GM19043 (cell line): Measurements from ENCODE around the gene KRTAP4-1.
"Not testable (repeated sequence)": the region's sequence is repeated elsewhere in the genome, so short reads cannot be mapped to it uniquely, and the experiment has no call there.

ENCODE experiments used
- ATAC-seq: cut with Tn5 transposase; IDR thresholded peaks from one replicate; pipeline ENCODE4 v1.9.1; 2021; ENCODE audit warnings: low read depth; ENCODE audit not compliant: unreplicated experiment

The KRTAP4-1 gene

GRCh38 chr17:41184480-41184961, at the start of gene KRTAP4-1:
Gene KRTAP4-1 (minus strand): TSS chr17:41184911. CDS start chr17:41184854, 57 bp downstream.
- no peak for ATAC-seq

DNA sequence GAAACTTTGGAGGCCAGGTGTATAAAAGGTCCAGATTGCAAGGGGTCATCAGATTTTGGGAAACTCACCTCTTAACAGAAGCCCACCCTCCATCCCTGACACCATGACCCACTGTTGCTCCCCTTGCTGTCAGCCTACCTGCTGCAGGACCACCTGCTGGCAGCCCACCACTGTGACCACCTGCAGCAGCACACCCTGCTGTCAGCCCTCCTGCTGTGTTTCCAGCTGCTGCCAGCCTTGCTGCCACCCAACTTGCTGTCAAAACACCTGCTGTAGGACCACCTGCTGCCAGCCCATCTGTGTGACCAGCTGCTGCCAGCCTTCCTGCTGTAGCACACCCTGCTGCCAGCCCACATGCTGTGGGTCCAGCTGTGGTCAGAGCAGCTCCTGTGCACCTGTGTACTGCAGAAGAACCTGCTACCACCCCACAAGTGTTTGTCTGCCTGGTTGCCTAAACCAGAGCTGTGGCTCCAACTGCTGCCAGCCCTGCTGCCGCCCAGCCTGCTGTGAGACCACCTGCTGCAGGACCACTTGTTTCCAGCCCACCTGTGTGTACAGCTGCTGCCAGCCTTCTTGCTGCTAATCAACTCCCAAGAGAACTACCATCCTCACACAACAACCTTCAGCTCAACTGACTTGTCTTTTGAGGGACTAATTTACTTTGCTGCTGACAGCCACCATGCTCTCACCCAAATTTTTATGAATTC, 47.8 kb upstream of the KRTAP4-1 start, which contains the start of gene KRTAP9-3:
KRTAP9-3 (plus strand) TSS at position 51 of the 707 bp plus-strand sequence; CDS start at position 104, 53 bp downstream.
- ATAC-seq = not testable (repeated sequence)

GRCh38 chr17:41231731-41232130, 47.0 kb upstream of the KRTAP4-1 start:
- ATAC-seq = no peak

DNA sequence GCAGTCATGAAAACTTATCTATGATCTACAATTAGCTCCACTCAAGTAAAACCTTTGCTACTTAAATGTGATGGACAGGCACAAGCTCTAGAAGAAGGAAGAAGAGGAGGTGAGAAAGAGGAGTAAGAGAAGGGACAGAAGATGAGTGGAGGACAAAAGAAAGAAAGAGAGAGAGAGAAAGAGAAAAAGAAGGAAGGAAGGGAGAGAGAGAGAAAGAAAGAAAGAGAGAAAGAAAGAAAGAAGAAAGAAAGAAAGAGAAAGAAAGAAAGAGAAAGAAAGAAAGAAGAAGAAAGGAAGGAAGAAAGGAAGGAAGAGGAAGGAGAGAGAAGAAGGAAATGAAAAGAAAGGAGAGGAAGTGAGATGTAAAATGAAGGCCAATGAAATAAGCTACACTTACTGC, 45.4 kb upstream of the KRTAP4-1 start:
- no peak for ATAC-seq

DNA sequence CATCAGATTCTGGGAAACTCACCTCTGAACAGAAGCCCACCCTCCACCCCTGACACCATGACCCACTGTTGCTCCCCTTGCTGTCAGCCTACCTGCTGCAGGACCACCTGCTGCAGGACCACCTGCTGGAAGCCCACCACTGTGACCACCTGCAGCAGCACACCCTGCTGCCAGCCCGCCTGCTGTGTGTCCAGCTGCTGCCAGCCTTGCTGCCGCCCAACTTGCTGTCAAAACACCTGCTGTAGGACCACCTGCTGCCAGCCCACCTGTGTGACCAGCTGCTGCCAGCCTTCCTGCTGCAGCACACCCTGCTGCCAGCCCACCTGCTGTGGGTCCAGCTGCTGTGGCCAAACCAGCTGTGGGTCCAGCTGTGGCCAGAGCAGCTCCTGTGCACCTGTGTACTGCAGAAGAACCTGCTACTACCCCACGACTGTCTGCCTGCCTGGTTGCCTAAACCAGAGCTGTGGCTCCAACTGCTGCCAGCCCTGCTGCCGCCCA, 41.9 kb upstream of the KRTAP4-1 start, which contains the start of gene KRTAP9-2:
KRTAP9-2 (plus strand) TSS at position 51 of the 498 bp plus-strand sequence; CDS start at position 58, 7 bp downstream.
- ATAC-seq = not testable (repeated sequence)

GRCh38 chr17:41226051-41226450, 41.3 kb upstream of the KRTAP4-1 start:
- ATAC-seq = no peak

DNA sequence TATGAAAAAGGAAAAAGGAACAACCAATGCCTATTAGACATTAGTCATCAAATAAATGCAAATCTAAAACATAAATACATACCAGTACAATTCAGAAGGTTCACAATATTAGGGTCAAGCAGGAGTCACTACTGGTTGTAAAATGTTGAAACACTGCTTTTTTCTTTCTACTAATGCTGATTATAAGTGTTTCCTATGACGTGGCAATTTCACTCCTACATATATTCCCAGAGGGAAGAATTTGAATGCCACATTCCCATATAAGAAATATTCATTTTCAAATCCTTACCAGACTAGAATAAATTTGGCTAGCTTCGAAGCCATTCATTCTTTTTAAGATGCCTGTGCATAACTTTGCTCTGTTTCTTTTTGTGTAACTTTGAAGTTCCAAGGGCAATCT, 39.1 kb upstream of the KRTAP4-1 start:
- ATAC-seq = no peak

DNA sequence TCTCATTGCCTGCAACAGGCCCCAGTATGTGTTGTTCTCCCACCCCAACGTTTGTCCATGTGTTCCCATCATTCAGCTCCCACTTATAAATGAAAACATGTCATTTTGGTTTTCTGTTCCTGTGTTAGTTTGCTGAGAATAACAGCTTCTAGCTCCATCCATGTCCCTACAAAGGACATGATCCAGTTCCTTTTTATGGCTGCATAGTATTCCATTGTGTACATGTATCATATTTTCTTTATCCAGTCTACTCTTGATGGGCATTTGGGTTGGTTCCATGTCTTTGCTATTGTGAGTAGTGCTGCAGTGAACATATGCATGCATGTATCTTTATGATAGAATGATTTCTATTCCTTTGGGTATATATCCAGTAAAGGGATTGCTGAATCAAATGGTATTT, 31.0 kb upstream of the KRTAP4-1 start:
- ATAC-seq = no peak

DNA sequence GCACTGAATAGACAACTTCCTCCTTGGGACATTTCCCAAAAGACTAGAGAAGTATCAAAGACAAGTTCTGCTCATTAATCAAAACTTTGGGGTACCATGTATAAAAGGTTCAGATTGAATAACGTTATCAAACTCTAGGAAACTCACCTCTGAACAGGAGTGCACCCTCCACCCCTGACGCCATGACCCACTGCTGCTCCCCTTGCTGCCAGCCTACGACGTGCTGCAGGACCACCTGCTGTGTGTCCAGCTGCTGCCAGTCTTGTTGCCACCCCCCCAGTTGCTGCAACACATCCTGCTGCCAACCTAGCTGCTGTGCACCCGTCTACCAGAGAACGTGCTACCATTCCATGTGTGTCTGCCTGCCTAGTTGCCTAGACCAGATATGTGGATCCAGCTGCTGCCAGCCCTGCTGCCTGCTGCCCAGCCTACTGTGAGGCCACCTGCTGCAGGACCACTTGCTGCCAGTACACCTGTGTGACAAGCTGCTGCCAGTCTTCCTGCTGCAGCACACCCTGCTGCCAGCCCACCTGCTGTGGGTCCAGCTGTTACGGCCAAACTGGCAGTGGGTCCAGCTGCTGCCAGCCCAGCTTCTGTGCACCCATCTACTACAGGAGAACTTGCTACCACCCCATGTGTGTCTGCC, 27.9 kb upstream of the KRTAP4-1 start:
- no peak for ATAC-seq

GRCh38 chr17:41211845-41212466, 27.2 kb upstream of the KRTAP4-1 start:
- no peak for ATAC-seq

GRCh38 chr17:41199421-41200078, 14.8 kb upstream of the KRTAP4-1 start:
- ATAC-seq = no peak

DNA sequence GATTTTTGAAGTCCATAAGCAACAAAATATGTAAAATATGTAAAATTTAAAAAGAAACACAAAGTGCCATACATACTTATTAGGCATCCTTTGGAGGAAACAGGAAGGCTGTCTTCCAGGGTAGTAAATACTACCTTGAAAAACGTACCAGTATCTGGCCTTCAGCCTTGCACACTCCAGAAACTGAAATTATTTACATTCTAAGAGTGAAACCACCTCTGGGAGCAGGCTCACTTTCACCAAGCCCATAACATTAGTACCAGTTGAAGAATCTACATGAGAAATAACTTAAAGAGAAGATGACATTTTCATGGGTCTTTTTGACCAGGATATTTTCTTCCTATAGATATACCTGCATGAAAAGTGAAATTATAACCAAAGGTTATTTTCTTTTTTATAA, 11.4 kb upstream of the KRTAP4-1 start:
- no peak for ATAC-seq

- no peak for ATAC-seq
These were observed 5.6 kb upstream of the KRTAP4-1 start for GRCh38 chr17:41190328-41190727.

DNA sequence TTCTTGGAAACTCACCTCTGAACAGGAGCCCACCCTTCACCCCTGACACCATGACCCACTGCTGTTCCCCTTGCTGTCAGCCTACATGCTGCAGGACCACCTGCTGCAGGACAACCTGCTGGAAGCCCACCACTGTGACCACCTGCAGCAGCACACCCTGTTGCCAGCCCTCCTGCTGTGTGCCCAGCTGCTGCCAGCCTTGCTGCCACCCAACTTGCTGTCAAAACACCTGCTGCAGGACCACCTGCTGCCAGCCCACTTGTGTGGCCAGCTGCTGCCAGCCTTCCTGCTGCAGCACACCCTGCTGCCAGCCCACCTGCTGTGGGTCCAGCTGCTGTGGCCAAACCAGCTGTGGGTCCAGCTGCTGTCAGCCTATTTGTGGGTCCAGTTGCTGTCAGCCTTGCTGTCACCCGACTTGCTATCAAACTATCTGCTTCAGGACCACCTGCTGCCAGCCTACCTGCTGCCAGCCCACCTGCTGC, 5.2 kb upstream of the KRTAP4-1 start, which contains the start of gene KRTAP9-1:
KRTAP9-1 (plus strand) TSS at position 51 of the 482 bp plus-strand sequence; CDS start at position 51, 0 bp downstream.
- ATAC-seq = not testable (repeated sequence)

DNA sequence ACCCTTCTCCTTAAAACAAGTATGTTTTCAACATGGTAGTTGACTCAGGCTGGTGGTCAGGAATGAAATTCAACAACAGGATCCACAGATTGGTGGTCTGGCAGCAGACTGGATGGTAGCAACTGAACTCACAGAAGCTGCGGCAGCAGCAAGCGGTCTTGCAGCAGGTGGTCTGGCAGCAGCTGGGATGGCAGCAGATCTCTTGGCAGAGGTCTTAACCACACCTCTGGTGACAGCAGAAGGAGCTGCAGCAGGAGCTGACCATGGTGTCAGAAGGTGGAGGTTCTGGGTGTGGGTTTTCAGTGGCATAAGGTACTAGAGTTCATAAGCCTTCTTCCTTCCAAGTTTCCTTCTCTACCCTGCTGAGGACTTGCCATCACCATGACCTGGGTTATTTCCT, 2.2 kb upstream of the KRTAP4-1 start:
- ATAC-seq = no peak

- no peak for ATAC-seq
These were observed 290 bp upstream of the KRTAP4-1 start for GRCh38 chr17:41185001-41185400.

DNA sequence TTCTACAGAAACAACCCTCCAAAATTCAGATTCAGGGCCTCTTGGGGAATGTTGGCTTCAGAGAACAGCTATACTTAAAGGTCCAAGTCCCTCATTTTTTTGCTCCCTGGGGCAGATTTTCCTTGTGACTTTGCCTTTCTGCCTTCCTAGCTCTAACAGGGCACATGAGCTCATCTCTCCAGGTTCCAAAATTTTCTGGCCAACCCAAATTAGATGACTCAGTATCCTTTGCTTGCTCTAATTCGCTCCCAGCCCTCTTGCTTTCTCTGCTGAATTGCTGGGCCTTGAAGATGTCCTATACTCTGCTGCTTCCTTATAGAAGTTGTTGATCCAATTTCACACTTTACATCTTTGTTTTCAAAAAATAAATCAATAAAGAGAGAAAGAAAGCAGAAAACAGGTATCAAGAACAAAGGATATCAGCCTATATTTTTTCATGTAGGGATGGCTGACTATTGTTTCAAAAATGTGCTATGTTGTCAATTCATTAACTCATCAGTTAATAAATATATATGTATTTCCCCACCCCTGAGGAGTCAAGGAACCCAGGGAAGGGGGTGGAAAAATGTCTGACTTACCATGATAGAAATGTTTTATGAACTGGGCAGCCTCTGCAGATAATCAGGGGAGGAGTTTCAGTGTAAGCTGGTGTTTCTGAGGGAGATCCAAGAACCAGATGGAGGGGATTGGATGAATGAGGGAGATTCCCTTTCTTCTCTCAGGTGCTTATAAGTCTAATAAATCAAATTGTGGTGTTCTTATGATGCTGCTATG, 5.7 kb downstream of the KRTAP4-1 start:
- ATAC-seq = no peak

- no peak for ATAC-seq
These were observed 6.4 kb downstream of the KRTAP4-1 start for GRCh38 chr17:41178341-41178740.

- no peak for ATAC-seq
These were observed 6.9 kb downstream of the KRTAP4-1 start, which contains the start of gene KRTAP4-2 for GRCh38 chr17:41177727-41178271. Gene KRTAP4-2 (minus strand): TSS chr17:41178221. CDS start chr17:41178164, 57 bp downstream.
